Hepatocyte (in vitro differentiated cells): ENCODE measurements around the gene SIL1.

Experiments used
- EZH2 ChIP-seq: fragments of 200-600 bp; sonication (generic); IDR thresholded peaks from 2 replicates; pipeline ENCODE4 v1.6.1; 2016; ENCODE audit warnings: antibody characterized with exemption, mild to moderate bottlenecking, borderline replicate concordance
- TF ChIP-seq, protein P1 (sequence below): fragments of 200-600 bp; sonication (generic); IDR thresholded peaks from 2 replicates; pipeline ENCODE4 v1.5.1; 2016; ENCODE audit warnings: antibody characterized with exemption, mild to moderate bottlenecking; ENCODE audit not compliant: poor library complexity

GRCh38 chr5:138974227-138975063 is 223.7 kb downstream of the SIL1 start:
- TF ChIP-seq, protein P1, sequence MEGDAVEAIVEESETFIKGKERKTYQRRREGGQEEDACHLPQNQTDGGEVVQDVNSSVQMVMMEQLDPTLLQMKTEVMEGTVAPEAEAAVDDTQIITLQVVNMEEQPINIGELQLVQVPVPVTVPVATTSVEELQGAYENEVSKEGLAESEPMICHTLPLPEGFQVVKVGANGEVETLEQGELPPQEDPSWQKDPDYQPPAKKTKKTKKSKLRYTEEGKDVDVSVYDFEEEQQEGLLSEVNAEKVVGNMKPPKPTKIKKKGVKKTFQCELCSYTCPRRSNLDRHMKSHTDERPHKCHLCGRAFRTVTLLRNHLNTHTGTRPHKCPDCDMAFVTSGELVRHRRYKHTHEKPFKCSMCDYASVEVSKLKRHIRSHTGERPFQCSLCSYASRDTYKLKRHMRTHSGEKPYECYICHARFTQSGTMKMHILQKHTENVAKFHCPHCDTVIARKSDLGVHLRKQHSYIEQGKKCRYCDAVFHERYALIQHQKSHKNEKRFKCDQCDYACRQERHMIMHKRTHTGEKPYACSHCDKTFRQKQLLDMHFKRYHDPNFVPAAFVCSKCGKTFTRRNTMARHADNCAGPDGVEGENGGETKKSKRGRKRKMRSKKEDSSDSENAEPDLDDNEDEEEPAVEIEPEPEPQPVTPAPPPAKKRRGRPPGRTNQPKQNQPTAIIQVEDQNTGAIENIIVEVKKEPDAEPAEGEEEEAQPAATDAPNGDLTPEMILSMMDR = no peak
- TF ChIP-seq EZH2 = no peak
